DND-41 (cell line): ENCODE results near the gene TMEM8B.

Experiments used
- ATAC-seq: fragments of 200-7000 bp; cut with Tn5 transposase; 3 replicates; pipeline ENCODE4 v1.9.1; 2021; ENCODE audit warnings: low read depth; ENCODE audit not compliant: insufficient read depth
- DNase-seq: peaks from one replicate; pipeline ENCODE4 v3.0.0-alpha.2; 2020
- H2AFZ ChIP-seq: 2 replicates; pipeline ENCODE4 v1.6.0; 2012; ENCODE audit warnings: low read depth, low read length
- H3K27ac ChIP-seq: 2 replicates; pipeline ENCODE4 v1.5.1; 2012; ENCODE audit warnings: low read length, inconsistent platforms
- H3K27me3 ChIP-seq: fragments of 200-600 bp; sonication (generic); 2 replicates; pipeline ENCODE4 v1.6.0; 2012; ENCODE audit warnings: low read length, mild to moderate bottlenecking, inconsistent platforms; ENCODE audit not compliant: insufficient read depth, poor library complexity
- H3K36me3 ChIP-seq: 2 replicates; pipeline ENCODE4 v1.5.1; 2012; ENCODE audit warnings: low read length, inconsistent platforms; ENCODE audit not compliant: insufficient read depth
- H3K4me1 ChIP-seq: 2 replicates; pipeline ENCODE4 v1.5.1; 2012; ENCODE audit warnings: mild to moderate bottlenecking, low read length; ENCODE audit not compliant: insufficient read depth
- H3K4me2 ChIP-seq: 2 replicates; pipeline ENCODE4 v1.6.0; 2012; ENCODE audit warnings: mild to moderate bottlenecking, moderate library complexity, low read length, inconsistent platforms; ENCODE audit not compliant: insufficient read depth
- H3K4me3 ChIP-seq, 2 experiments: fragments of 200-600 bp in 1 of 2; shearing (Covaris generic) in 1 of 2; 2 replicates each; pipeline ENCODE4 v1.5.1; 2012 to 2016; ENCODE audit warnings: inconsistent platforms in 2 of 2, low read length in 2 of 2, mild to moderate bottlenecking in 2 of 2, low read depth in 1 of 2, moderate library complexity in 1 of 2
- H3K79me2 ChIP-seq: 2 replicates; pipeline ENCODE4 v1.6.0; 2012; ENCODE audit warnings: low read length, inconsistent platforms; ENCODE audit not compliant: insufficient read depth
- H3K9ac ChIP-seq: 2 replicates; pipeline ENCODE4 v1.6.0; 2012; ENCODE audit warnings: low read depth, mild to moderate bottlenecking, inconsistent platforms, low read length, moderate library complexity
- H3K9me3 ChIP-seq: 2 replicates; pipeline ENCODE4 v1.5.1; 2012; ENCODE audit warnings: low read length, moderate library complexity, mild to moderate bottlenecking, inconsistent platforms; ENCODE audit not compliant: insufficient read depth, severe bottlenecking
- H4K20me1 ChIP-seq: 2 replicates; pipeline ENCODE4 v1.6.0; 2012; ENCODE audit warnings: low read length; ENCODE audit not compliant: insufficient read depth
- CTCF ChIP-seq: IDR thresholded peaks from 2 replicates; pipeline ENCODE4 v1.5.1; 2012; ENCODE audit warnings: borderline replicate concordance, low read length, moderate library complexity, mild to moderate bottlenecking; ENCODE audit not compliant: poor library complexity, severe bottlenecking; ENCODE audit errors: extremely low read depth
- EZH2 ChIP-seq: IDR thresholded peaks from 3 replicates; pipeline ENCODE4 v1.6.1; 2012; ENCODE audit warnings: borderline replicate concordance, low read depth, mild to moderate bottlenecking, moderate library complexity, low read length, inconsistent platforms; ENCODE audit not compliant: severe bottlenecking

The TMEM8B gene

GRCh38 chr9:35798658-35799374 lies 30.2 kb upstream of the TMEM8B start:
- TF ChIP-seq CTCF (no peak), EZH2 (no peak)
- H3K4me3 ChIP-seq: no peak overlapping the region
- peaks cover 11% of the 10 kb centered on the region; the same call in 1 of the 2 replicates for H3K36me3 ChIP-seq
- DNase-seq: no peak
- no peak overlapping the region for H2AFZ ChIP-seq
- H3K27ac ChIP-seq: no peak overlapping the region
- H3K79me2 ChIP-seq: no peaks in the 10 kb centered on the region
- no peaks in the 10 kb centered on the region for H4K20me1 ChIP-seq
- no peaks in the 10 kb centered on the region for H3K9me3 ChIP-seq
- H3K9ac ChIP-seq: no peak overlapping the region
- ATAC-seq: no peak
- H3K4me2 ChIP-seq: no peak overlapping the region
- H3K4me1 ChIP-seq: no peaks in the 10 kb centered on the region
- no peaks in the 10 kb centered on the region for H3K27me3 ChIP-seq

- Histone ChIP-seq H3K27ac (no peak overlapping the region), H3K4me3 (no peak overlapping the region), H2AFZ (no peak overlapping the region), H3K27me3 (no peaks in the 10 kb centered on the region), H3K9ac (no peak overlapping the region), H3K4me2 (no peak overlapping the region), H3K4me1 (no peaks in the 10 kb centered on the region), H3K79me2 (no peaks in the 10 kb centered on the region), H4K20me1 (no peaks in the 10 kb centered on the region), H3K36me3 (peaks cover 16% of the 10 kb centered on the region), H3K9me3 (no peaks in the 10 kb centered on the region)
- ATAC-seq (no peak), DNase-seq (no peak)
- TF ChIP-seq CTCF (no peak), EZH2 (no peak)
Observed at GRCh38 chr9:35800530-35800929, 28.5 kb upstream of the TMEM8B start.

GRCh38 chr9:35801328-35802128 lies 27.5 kb upstream of the TMEM8B start:
- H3K9me3 ChIP-seq: no peaks in the 10 kb centered on the region
- no peak overlapping the region for H3K4me2 ChIP-seq
- H2AFZ ChIP-seq: no peak overlapping the region
- DNase-seq (no peak), ATAC-seq (no peak)
- H3K79me2 ChIP-seq: no peaks in the 10 kb centered on the region
- no peaks in the 10 kb centered on the region for H4K20me1 ChIP-seq
- no peak overlapping the region for H3K9ac ChIP-seq
- no peak overlapping the region for H3K27ac ChIP-seq
- no peak overlapping the region for H3K4me3 ChIP-seq
- H3K27me3 ChIP-seq: no peaks in the 10 kb centered on the region
- no peaks in the 10 kb centered on the region for H3K4me1 ChIP-seq
- TF ChIP-seq CTCF (no peak), EZH2 (no peak)
- H3K36me3 ChIP-seq: peaks cover 26% of the 10 kb centered on the region
